Right lobe of liver (tissue), 4 donors: ENCODE measurements around the gene MRPL17.

Experiments
- POLR2A ChIP-seq: fragments of 450-650 bp; IDR thresholded peaks from one replicate; pipeline ENCODE4 v1.6.1; 2017; ENCODE audit warnings: antibody characterized with exemption, mild to moderate bottlenecking
- TF ChIP-seq, protein P1 (sequence below), 4 donors: fragments of 200-600 bp in 3 of 4; fragments of 450-650 bp in 1 of 4; IDR thresholded peaks; one replicate each; pipeline versions ENCODE4 v1.5.1 to v1.8.0; 2016 to 2022; ENCODE audit warnings: antibody characterized with exemption in 4 of 4, mild to moderate bottlenecking in 2 of 4
- donor health status: DM: no; HTN: no; CAD: no.
- donor health status: DM: no; HTN: no; CAD: no.
- donor health status: DM: no; HTN: yes; CAD: no.

- TF ChIP-seq POLR2A = no peak
- TF ChIP-seq, protein P1, sequence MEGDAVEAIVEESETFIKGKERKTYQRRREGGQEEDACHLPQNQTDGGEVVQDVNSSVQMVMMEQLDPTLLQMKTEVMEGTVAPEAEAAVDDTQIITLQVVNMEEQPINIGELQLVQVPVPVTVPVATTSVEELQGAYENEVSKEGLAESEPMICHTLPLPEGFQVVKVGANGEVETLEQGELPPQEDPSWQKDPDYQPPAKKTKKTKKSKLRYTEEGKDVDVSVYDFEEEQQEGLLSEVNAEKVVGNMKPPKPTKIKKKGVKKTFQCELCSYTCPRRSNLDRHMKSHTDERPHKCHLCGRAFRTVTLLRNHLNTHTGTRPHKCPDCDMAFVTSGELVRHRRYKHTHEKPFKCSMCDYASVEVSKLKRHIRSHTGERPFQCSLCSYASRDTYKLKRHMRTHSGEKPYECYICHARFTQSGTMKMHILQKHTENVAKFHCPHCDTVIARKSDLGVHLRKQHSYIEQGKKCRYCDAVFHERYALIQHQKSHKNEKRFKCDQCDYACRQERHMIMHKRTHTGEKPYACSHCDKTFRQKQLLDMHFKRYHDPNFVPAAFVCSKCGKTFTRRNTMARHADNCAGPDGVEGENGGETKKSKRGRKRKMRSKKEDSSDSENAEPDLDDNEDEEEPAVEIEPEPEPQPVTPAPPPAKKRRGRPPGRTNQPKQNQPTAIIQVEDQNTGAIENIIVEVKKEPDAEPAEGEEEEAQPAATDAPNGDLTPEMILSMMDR (IDR thresholded peaks at IDR 0.05) = no peak
Measured at GRCh38 chr11:6655020-6655789, 27.9 kb downstream of the MRPL17 start.
